ENCODE measurements around the gene FZD8.

FZD8 gene

GRCh38 chr10:35600193-35600592 is 41.9 kb downstream of the FZD8 start:
- no peak for DNase-seq

DNA sequence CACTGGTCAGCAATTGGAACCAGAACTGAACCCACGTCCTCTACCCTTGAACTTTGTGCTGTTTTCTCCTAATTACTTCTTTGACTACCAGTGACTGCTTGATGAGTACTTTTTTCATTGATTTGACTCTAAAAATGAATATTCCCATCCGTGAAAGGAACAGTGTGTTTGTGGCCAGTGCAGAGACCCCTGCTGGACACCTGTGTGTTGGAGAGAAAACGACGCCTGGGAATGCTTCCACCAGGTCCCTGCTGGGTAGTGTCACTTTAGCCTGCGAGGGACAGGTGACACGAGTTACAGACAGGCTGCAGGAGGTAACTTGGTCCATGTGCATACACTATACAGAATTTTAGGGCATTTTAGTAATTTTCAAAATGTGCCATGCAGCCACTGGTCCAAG is 43.7 kb downstream of the FZD8 start:
- no peak for DNase-seq

DNA sequence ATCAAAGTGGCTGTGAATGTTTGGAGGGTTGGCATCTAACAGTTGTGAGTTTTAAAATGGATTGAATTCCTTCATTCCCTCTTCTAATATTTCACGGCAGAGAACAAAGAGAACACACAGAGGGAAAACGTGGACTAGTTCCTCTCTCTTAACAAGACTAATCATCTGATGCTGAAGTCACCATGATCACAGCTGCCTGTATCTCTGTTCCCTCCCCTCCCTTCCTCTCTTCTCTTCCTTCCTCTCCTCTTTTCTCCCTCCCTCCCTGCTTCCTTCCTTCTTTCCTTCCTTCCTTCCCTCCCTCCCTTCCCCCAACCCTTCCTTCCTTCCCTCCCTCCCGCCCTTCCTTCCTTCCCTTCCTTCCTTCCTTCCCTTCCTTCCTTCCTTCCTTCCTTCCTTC is 47.0 kb downstream of the FZD8 start:
- no peak for DNase-seq

DNA sequence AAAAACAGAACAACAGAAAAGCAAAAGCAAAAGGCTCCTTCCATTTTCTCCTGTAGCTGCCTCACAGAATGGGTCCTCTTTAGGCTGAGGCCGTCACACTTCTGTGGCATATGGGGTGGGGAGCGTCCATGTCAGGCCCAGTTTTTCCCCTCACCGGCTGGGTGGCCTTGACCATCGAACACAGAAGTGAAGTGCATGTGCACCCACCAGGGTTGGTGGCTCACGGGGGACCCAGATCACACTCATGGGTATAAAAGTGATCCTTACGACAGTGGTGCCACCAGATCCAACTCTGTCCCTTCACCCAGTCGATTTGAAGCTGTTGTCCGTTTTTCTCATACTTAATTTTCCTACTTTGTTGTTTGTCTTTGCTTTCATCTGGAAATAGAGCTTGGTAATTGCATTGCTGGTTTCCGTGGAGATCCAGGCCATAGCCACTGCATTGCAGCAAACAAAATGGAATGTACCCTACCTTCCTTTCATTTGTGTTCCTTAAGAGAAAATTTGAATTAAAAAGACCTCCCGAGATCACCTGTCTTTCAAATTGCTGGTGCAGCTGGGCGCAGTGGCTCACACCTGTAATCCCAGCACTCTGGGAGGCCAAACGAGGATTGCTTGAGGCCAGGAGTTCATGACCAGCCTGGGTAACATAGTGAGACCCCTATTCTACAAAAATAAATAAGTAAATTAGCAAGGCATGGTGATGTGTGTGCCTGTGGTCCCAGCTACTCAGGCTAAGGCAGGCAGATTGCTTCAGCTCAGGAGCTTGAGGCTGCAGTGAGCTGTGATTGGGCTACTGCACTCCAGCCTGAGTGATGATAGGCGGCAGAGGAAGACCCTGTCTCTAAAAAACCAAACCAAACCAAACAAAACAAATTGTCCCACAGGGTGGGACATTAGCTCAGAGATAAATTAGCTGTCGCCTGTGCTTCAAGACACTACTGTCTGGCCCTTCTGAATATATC is 47.7 kb downstream of the FZD8 start:
- DNase-seq = no peak

DNA sequence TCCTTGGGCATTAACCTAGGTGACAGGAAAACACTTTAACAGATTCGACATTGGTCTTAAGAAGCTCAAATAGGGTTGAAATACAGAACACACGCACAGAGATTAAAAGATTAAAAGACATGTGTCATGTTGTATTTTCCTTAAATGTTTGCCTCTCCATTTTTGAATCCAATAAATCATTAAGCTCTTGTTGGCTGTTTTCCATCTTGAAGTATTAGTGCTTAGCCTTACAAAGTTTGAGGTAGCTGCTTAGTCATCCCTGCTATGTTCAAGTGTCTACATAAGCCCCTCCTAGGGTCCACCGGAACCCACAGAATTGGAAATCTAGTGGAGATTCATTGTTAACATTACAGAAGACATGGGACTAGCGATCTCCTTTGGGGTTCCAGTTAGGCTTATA is 49.7 kb downstream of the FZD8 start:
- DNase-seq = no peak

GRCh38 chr10:35588836-35589235 is 53.3 kb downstream of the FZD8 start:
- DNase-seq = no peak

Measured in stimulated activated CD4-positive, alpha-beta T cell treated with anti-CD3 and anti-CD28 coated beads, Interleukin-4, amount 100 ng/mL, for 4 hours (primary cell).